Activated naive CD8-positive, alpha-beta T cell treated with anti-CD3 and anti-CD28 coated beads for 36 hours (primary cell): ENCODE results near the gene VAMP4. TPM values are rescaled to one million over a fixed set of nuclear protein-coding genes. Genes with fewer than 3 reads are reported as not detected.

ENCODE experiments used
- DNase-seq: peaks from one replicate; pipeline ENCODE4 v3.0.0; 2021
- H3K27ac Mint-ChIP-seq: one replicate; pipeline ENCODE4 v1.8.0; 2022; ENCODE audit warnings: mild to moderate bottlenecking, moderate library complexity, mixed read lengths
- H3K27me3 Mint-ChIP-seq: one replicate; pipeline ENCODE4 v1.8.0; 2022; ENCODE audit warnings: mild to moderate bottlenecking, mixed read lengths
- H3K36me3 Mint-ChIP-seq: one replicate; pipeline ENCODE4 v1.8.0; 2021; ENCODE audit warnings: mild to moderate bottlenecking, mixed read lengths
- H3K4me1 Mint-ChIP-seq: one replicate; pipeline ENCODE4 v1.8.0; 2021; ENCODE audit warnings: mixed read lengths
- H3K4me3 Mint-ChIP-seq: one replicate; pipeline ENCODE4 v1.8.0; 2022; ENCODE audit warnings: mild to moderate bottlenecking, moderate library complexity, mixed read lengths
- H3K9me3 Mint-ChIP-seq: one replicate; pipeline ENCODE4 v1.8.0; 2022; ENCODE audit warnings: mixed read lengths
- total RNA-seq, 2 experiments: library from RNA; stranded (reverse); gene quantifications; one replicate each; pipeline ENCODE4 v1.2.3, GENCODE V29; 2021

Gene VAMP4
- total RNA-seq, 2 experiments from 2014 or later, result 4.8 to 5.1 TPM

- H3K36me3 Mint-ChIP-seq, result no peaks in the 10 kb centered on the region
- H3K4me1 Mint-ChIP-seq, result peaks cover 8% of the 10 kb centered on the region
- H3K9me3 Mint-ChIP-seq, result no peaks in the 10 kb centered on the region
- peaks cover 22% of the 10 kb centered on the region for H3K27me3 Mint-ChIP-seq
- peak overlapping the region; percentile 49 for H3K4me3 Mint-ChIP-seq
- H3K27ac Mint-ChIP-seq, result no peak overlapping the region
- DNase-seq, result peak; percentile 72
Observed at GRCh38 chr1:171654942-171655745, 86.7 kb downstream of the VAMP4 start.

GRCh38 chr1:171654201-171654941 is 87.5 kb downstream of the VAMP4 start:
- Mint-ChIP-seq H3K4me3 (no peak overlapping the region), H3K4me1 (peaks cover 8% of the 10 kb centered on the region), H3K27ac (no peak overlapping the region), H3K27me3 (peaks cover 22% of the 10 kb centered on the region), H3K36me3 (no peaks in the 10 kb centered on the region), H3K9me3 (no peaks in the 10 kb centered on the region)
- no peak for DNase-seq

- DNase-seq, result no peak
- Mint-ChIP-seq H3K9me3 (no peaks in the 10 kb centered on the region), H3K27me3 (peaks cover 22% of the 10 kb centered on the region), H3K4me3 (no peak overlapping the region), H3K27ac (no peak overlapping the region), H3K4me1 (peaks cover 8% of the 10 kb centered on the region), H3K36me3 (no peaks in the 10 kb centered on the region)
Observed at GRCh38 chr1:171653796-171654195, 88.1 kb downstream of the VAMP4 start.

GRCh38 chr1:171652234-171652822 is 89.5 kb downstream of the VAMP4 start, which contains the start of gene MYOC:
Gene MYOC (minus strand): TSS chr1:171652688. CDS start chr1:171652611, 77 bp downstream.
- Mint-ChIP-seq H3K36me3 (no peaks in the 10 kb centered on the region), H3K9me3 (no peaks in the 10 kb centered on the region), H3K4me1 (peaks cover 8% of the 10 kb centered on the region), H3K4me3 (no peak within 1 kb of the TSS), H3K27me3 (peaks cover 18% of the 10 kb centered on the region), H3K27ac (no peak within 1 kb of the TSS)
- DNase-seq, result no peak

Other genes starting within 250 kb of the VAMP4 start
- under 1 TPM in 1 of 2 experiments, not detected in 1; 0.14 TPM for gene MYOCOS, start 119.8 kb downstream of the VAMP4 start, total RNA-seq
- not detected for gene MYOC, start 89.4 kb downstream of the VAMP4 start, total RNA-seq
- 10 to 100 TPM; 59.3 to 60.0 TPM for gene METTL13, start 39.6 kb upstream of the VAMP4 start, total RNA-seq
- under 1 TPM; 0.34 to 0.35 TPM for gene DNM3, start 99.4 kb upstream of the VAMP4 start, total RNA-seq